GM20431 (cell line): ENCODE results near the gene ITGAE.
"Not testable (repeated sequence)": the region's sequence is repeated elsewhere in the genome, so short reads cannot be mapped to it uniquely, and the experiment has no call there.

Experiments used
- in situ Hi-C: fragments of 300-500 bp; cut with MseI, MboI; formaldehyde crosslinking; loops from one replicate; pipeline ENCODE4 v1.15.0; 2020; ENCODE audit warnings: low sequenced_read_pairs; ENCODE audit not compliant: unreplicated experiment

ITGAE gene

GRCh38 chr17:3798273-3799180 is 2.5 kb downstream of the ITGAE start:
- in situ Hi-C loops, result no loop called here

- in situ Hi-C loops, result no loop called here
These were observed 4.2 kb downstream of the ITGAE start for GRCh38 chr17:3796822-3797170.

DNA sequence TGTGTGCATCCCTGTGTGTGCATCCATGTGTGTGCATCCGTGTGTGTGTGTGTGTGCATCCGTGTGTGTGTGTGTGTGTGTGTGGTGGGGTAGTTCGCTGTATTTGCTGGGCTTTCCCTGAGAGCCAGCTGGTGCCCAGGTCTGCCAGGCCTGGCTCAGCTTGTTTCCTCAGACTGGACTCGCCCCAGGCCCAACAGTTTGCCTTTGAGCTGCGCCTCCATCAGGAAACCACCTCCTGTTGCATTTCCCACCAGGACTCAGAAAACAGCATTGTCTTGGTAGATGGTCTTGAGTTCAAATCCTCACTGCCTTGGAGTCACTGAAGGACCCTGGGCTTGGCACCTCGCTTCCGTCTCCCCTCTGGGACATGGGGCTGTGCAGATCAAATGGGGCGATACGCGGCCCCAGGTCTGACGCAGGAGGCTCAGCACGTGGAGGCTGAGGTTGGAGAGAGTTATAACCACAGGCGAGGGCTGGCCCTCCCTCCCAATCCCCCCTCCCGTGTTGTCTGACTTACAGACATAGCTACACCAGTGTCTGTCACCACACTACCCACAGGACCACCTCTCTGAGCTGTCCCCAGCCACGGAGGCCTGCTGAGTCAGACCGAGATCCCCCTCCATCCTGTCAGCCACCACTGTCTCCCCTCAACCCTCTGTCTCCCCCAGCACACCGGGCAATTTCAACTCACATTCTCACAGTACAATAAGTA is 4.7 kb downstream of the ITGAE start:
- in situ Hi-C loops, result no loop called here

DNA sequence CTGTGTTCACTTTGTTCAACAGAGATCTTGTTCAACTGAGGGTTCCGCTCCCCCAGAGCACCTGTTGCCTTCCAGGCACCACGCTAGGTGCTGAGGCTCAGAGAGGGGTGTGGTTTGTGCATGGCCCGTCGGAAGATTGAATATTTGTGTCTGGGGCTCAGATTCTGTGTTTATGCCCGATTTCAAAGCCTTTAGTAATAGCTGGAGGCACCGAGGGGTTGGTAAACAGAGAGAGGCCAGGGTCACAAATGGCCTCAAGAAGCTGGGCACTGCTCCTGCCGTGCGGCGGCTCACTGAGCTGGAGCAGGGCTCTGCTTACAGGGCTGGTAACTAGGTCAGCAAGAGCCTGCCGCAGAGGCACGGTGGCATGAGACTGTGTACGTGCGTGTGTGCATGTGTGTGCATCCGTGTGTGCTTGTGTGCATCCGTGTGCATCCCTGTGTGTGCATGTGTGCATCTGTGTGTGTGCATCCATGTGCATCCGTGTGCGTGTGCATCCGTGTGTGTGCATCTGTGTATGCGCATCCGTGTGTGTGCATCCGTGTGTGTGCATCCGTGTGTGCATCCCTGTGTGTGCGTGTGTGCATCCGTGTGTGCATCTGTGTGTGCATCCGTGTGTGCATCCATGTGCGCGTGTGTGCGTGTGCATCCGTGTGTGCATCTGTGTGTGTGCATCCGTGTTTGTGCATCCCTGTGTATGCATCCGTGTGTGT is 5.4 kb downstream of the ITGAE start:
- in situ Hi-C loops, result no loop called here

DNA sequence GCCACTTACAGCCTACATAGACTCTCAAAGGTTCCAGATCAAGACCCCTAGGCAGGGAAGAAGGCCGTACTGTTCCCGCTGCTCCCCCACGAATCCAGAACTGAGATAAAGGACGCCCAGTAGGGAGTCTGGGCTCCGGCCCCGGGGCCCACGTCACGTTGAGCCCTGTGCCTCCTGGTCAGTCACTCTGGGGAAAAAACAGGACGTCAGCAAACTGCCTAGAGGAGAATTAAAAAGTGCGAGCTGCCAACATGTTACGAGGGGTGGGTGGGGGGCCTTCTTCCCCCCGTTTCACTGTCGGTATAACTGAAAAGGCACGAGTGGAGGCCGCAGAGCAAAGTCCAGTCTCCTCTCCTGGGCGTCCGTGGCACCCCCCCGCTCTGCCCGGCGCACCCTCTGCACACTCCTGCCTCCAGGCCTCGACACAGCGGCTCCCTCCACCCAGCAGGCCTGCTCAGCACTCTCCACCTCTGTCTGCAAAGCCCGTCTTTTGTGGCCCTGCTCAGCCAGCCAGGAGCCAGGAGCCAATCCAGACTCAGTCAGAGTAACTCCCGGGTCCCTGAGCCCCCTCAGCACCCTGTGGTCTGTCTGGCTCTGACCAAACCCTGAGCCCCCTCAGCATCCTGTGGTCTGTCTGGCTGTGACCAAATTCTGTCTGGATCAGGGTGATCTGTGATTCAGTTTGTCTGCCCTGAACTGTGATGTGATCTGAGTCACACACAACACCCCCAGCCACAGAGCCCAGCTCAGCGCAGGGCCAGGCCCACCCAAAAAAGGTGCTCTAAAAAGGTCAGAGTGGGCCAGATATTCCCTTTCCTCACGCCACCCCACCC is 6.2 kb downstream of the ITGAE start:
- in situ Hi-C loops, result no loop called here

DNA sequence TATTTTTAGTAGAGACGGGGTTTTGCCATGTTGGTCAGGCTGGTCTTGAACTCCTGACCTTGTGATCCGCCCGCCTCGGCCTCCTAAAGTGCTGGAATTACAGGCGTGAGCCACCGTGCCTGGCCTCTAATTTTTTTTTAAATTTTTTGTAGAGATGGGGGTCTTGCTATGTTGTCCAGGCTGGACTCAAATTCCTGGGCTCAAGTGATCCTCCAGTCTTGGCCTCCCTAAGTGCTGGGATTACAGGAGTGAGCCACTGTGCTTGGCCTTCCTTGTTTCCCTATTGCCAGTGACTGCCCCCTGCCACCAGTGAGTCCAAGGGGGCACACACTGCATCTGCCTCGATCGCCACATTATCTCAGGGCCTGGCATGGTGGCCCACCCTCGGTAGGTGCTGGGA is 6.8 kb downstream of the ITGAE start:
- in situ Hi-C loops, result not testable (repeated sequence)

DNA sequence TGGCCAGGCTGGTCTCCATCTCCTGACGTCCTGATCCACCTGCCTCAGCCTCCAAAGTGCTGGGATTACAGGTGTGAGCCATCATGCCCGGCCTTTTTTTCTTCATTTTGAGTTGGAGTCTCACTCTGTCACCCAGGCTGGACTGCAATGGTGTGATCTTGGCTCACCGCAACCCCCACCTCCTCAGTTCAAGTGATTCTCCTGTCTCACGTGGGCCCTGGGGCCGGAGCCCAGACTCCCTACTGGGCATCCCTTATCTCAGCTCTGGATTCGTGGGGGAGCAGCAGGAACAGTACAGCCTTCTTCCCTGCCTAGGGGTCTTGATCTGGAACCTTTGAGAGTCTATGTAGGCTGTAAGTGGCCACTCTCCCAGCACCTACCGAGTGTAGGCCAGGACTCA is 7.7 kb downstream of the ITGAE start:
- in situ Hi-C loops, result not testable (repeated sequence)

DNA sequence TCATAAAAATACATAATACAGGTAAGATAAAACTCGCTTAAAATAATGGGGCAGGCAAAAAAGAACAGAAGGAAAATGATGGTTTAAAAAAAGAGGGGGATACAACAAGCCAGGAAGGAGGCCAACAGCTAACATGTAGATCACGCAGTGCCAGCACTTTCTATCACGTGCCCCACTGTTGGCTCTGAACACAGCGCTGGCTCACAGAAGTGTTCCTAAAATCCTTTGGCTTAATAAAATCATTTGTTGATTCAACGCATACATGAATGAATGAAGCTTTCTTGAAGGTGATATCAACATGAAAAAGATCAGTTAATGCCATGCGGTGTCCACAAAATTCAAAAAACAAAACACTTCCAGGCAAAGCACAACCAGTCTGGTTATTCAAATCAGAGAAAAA is 8.5 kb downstream of the ITGAE start:
- in situ Hi-C loops, result no loop called here

DNA sequence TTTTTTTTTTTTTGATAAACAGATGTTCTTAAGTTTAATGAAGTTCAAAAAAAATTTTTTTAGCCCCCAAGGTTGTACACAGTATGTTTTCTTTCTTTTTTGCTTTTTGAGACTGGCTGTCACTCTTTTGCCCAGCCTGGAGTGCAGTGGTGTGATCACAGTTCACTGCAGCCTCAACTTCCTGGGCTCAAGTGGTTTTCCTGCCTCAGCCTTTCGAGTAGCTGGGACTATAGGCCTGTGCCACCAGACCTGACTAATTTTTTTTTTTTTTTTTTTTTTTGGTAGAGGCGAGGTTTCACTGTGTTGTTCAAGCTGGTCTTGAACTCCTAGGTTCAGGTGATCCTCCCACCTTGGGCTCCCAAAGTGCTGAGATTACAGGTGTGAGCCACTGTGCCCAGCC is 12.8 kb downstream of the ITGAE start:
- in situ Hi-C loops, result no loop called here

- in situ Hi-C loops, result not testable (repeated sequence)
These were observed 15.7 kb downstream of the ITGAE start for GRCh38 chr17:3785323-3785722.

DNA sequence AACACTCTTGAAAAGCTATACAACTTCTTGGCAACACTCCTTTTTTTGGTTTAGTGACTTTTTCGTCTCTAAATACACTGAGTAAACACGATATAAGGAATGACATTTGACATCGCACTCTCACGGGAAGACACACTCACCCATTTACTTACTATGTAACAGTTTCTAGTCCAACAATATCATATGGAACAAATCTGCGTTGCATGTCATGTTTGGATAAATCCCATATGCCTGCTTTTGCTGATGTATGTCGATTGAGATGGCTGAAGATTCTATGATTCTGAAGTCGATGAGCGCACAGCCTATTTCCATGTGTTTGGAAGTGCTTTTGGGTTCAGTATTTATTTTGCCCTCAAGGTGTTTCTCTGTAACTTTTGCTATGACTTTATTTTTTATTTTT is 18.2 kb downstream of the ITGAE start:
- in situ Hi-C loops, result no loop called here

DNA sequence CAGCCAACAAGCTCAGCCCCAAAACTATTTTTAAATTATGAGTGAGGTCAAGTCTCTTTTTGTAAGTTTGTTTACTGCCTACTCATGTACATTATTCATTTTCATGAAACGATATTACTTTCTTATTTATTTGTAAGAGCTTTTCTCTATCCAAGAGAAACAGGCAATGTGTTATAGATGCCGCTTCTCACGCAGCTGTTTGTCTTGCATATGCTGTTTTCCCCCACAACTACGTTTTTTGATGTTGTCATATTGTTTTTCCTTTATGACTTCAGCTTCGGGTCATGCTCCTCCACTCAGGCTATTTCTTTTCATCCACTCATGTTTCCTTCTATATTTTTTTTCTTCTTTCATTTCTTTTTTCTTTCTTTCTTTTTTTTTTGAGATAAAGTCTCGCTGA is 20.0 kb downstream of the ITGAE start:
- in situ Hi-C loops, result no loop called here

GRCh38 chr17:3777366-3778120 is 23.4 kb downstream of the ITGAE start:
- in situ Hi-C loops, result no loop called here

DNA sequence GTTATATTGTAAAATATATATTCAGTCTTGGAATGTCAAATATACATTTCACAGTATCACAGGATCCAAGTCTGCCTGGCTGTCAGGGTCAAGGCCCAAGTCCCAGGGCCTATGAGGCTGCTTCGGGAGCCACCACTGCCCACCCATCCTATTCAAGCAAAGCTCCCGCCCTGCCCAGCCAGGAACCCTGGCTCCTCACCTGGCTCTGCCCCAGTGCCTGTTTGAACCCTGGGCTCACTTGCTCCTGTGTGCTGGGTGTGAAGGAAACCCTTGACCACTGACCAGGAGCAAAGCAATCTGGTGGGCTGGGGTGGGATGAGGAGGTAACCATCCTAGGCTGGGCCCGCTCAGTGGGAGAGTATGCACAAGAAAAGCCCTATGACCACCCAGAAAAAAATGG is 27.0 kb downstream of the ITGAE start:
- in situ Hi-C loops, result no loop called here

DNA sequence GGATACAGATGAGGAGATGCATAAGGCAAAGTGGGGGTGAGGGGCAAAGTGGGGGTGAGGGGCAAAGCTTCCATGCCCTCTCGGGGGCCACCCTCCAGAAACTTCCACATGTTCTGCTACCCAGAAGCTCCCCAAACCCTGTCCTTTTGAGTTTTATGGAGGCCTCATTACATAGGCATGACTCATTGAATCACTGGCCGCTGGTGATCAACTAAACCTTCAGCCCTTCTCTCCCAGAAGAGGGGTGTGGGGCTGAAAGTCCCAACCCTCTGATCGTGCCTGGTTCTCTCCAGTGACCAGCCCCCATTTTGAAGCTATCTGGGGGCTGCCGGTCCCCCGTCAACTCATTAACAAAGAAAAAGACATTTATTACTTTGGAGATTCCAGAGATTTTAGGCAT is 27.5 kb downstream of the ITGAE start:
- in situ Hi-C loops, result no loop called here

DNA sequence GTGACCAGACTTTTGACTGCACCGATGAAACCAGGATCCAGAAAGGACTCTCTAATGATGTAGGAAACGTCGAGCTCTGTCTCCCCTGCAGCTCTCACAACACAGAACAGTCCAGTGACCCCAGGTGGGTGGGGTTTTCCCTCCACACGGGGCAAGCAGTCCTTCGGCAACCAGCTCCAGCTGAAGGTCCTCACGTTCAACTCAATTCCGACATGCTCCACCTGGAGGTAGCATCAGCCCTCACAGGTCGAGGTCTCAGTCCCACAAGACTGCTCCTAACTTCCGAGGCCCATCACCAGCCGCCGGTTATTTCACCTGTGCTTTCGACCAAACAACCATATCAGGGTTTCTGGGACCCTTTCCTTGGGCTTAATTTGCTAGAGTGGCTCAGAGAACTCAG is 28.2 kb downstream of the ITGAE start:
- in situ Hi-C loops, result no loop called here

DNA sequence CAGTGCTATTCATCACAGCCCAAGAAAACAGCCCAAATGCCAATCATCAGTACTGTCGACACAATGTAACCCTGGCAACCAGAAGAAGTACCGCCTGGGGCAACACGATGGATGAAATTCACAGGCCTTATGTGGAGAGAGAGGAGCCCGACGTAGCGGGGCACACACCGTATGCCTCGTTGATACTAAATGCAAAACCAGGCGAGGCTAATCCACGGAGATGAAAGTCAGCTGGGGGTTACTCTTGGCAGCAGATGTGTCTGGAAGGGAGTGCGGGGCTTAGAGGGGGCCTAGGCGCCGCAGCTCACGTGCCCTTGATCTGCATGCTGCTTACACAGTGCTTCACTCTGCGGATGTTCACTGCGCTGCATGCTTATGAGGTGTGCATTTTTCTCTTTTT is 29.8 kb downstream of the ITGAE start:
- in situ Hi-C loops, result no loop called here

- in situ Hi-C loops, result no loop called here
These were observed 30.5 kb downstream of the ITGAE start for GRCh38 chr17:3770466-3770865.

- in situ Hi-C loops, result no loop called here
These were observed 32.2 kb downstream of the ITGAE start for GRCh38 chr17:3768769-3769168.
